Pancreas (tissue), 10 donors: ENCODE measurements around the gene MBOAT2. TPM values are rescaled to one million over a fixed set of nuclear protein-coding genes. Genes with fewer than 3 reads are reported as not detected.

ENCODE experiments used
- ATAC-seq, 4 donors: fragments of 200-7000 bp; cut with Tn5 transposase; one replicate each; pipeline versions ENCODE4 v1.8.0 to v1.9.1; 2020; ENCODE audit warnings: mild to moderate bottlenecking in 4 of 4, moderate library complexity in 4 of 4
- DNase-seq, 6 donors: peaks; one replicate each; pipeline ENCODE4 v3.0.0-alpha.2; 2020
- FAIRE-seq: peaks from 2 replicates; lab custom pipeline; 2012; peaks lifted over from hg19 to GRCh38; lab: Jason Lieb, UNC
- H3K27ac ChIP-seq, 4 donors: fragments of 200-600 bp; sonication (generic); 1 replicate in 3 of 4; 2 replicates in 1 of 4; pipeline versions ENCODE4 v1.5.0 to v1.8.0; 2020
- H3K27me3 ChIP-seq, 4 donors: fragments of 200-600 bp; one replicate each; pipeline ENCODE4 v1.8.0; 2021
- H3K36me3 ChIP-seq, 3 donors: fragments of 200-600 bp; sonication (generic) in 1 of 3; one replicate each; pipeline versions ENCODE4 v1.5.0 to v1.8.0; 2020 to 2021
- H3K4me1 ChIP-seq, 3 donors: fragments of 200-600 bp; one replicate each; pipeline ENCODE4 v1.8.0; 2021
- H3K4me3 ChIP-seq, 4 donors: fragments of 200-600 bp; sonication (generic) in 2 of 4; one replicate each; pipeline versions ENCODE4 v1.5.0 to v1.8.0; 2020 to 2021
- H3K9me3 ChIP-seq, 4 donors: fragments of 200-600 bp; one replicate each; pipeline ENCODE4 v1.8.0; 2021
- WGBS, 2 donors: extraction: QIAGEN DNeasy Blood & Tissue Kit; methylation state at CpG; one replicate each; pipeline ENCODE4 v1.1.7; 2013; 5-methylcytosine and 5-hydroxymethylcytosine counted together
- intact Hi-C, 3 donors: fragments of 100-400 bp; cut with DNase I; formaldehyde crosslinking; loops; one replicate each; pipeline versions ENCODE4 v1.11.1 to v1.14.2; 2022
- polyA plus RNA-seq, 2 donors: library from polyadenylated mRNA; stranded (reverse); fragments of 200-250 nt; gene quantifications; one replicate each; pipeline ENCODE4 v1.2.3, GENCODE V29; 2013
- total RNA-seq, 6 donors: library from RNA; stranded (reverse); fragmentation: NEBNext Ultra II Directional in 4 of 6; extraction: Animal tissue kit (Norgen Biotek cat#: 25700) in 4 of 6; gene quantifications; one replicate each; pipeline versions ENCODE4 v1.2.1 to v1.2.4, GENCODE V29; 2021 to 2023
- TF ChIP-seq, protein P1 (sequence below), 4 donors: fragments of 200-600 bp; sonication (generic) in 3 of 4; IDR thresholded peaks; one replicate each; pipeline versions ENCODE4 v1.5.0 to v1.8.0; 2021; ENCODE audit warnings: antibody characterized with exemption in 4 of 4
- donor health status: healthy with polysubstance abuse.
- donor health status: DM: no; HTN: no; CAD: no; lungs with moderate emphysema.
- donor health status: DM: no; HTN: no; CAD: no.
- donor health status: control.
- donor health status: control.
- donor health status: Bipolar disorder and iron deficiency.
- donor health status: DM: yes; HTN: yes; CAD: no.
- donor health status: DM: no; HTN: no; CAD: no.
- donor health status: DM: no; HTN: no; CAD: no.
- donor health status: DM: yes; HTN: yes; CAD: no.

The MBOAT2 gene
- total and polyA plus RNA-seq, 8 donors: 1.2 to 5.7 (median 2.5) TPM

DNA sequence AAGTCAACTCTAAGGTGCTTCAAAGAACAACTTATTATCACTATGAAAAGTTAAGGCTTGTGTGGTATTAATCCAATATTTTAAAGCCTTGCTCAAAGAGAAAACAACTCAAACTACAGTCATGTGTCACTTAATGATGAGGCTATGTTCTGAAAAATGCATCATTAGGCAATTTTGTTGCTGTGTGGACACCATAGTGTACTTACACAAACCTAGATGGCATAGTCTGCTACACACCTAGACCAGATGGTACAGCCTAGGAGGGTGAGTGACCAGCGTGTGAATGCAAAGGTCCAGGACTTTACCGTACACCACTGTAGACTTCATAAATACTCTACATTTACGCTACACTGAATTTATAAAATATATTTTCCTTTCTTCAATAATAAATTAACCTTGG, 3.0 kb downstream of the MBOAT2 start:
- H3K27me3 ChIP-seq: no peaks in the 10 kb centered on the region
- no peak overlapping the region for H3K27ac ChIP-seq
- no peaks in the 10 kb centered on the region for H3K9me3 ChIP-seq
- H3K4me1 ChIP-seq: peaks cover 0 to 6% (median 5%) of the 10 kb centered on the region in 3 donors
- no peak overlapping the region for H3K4me3 ChIP-seq
- WGBS, 2 donors: 95 to 97% methylated on average over 3 of the region's 3 CpGs
- TF ChIP-seq, protein P1, sequence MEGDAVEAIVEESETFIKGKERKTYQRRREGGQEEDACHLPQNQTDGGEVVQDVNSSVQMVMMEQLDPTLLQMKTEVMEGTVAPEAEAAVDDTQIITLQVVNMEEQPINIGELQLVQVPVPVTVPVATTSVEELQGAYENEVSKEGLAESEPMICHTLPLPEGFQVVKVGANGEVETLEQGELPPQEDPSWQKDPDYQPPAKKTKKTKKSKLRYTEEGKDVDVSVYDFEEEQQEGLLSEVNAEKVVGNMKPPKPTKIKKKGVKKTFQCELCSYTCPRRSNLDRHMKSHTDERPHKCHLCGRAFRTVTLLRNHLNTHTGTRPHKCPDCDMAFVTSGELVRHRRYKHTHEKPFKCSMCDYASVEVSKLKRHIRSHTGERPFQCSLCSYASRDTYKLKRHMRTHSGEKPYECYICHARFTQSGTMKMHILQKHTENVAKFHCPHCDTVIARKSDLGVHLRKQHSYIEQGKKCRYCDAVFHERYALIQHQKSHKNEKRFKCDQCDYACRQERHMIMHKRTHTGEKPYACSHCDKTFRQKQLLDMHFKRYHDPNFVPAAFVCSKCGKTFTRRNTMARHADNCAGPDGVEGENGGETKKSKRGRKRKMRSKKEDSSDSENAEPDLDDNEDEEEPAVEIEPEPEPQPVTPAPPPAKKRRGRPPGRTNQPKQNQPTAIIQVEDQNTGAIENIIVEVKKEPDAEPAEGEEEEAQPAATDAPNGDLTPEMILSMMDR (IDR thresholded peaks at IDR 0.05): no peak
- ATAC-seq (no peak), DNase-seq (no peak), FAIRE-seq (no peak)
- no peaks in the 10 kb centered on the region for H3K36me3 ChIP-seq
- intact Hi-C loops: no loop called here

DNA sequence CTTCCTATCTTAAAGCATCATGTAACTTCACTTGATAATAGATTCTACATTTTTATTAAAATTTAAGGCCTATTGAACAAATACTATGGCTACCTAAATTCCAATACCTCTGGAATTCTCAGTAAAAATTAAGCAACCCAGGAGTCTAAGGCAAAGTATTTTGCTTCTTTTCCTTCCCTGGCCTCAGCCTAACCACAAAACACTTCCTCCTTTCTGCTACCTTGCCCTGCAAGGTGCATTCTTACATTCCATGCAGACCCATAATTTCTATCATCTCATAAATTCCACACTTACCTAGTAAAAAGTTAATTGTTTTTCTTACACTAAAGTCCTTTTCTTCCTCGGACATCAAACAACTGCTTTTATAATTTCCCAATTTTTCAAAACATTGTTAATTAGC, 3.7 kb downstream of the MBOAT2 start:
- DNase-seq: no peak
- intact Hi-C loops: no loop called here
- H3K27ac ChIP-seq: no peak overlapping the region
- no peak for FAIRE-seq
- H3K36me3 ChIP-seq: no peaks in the 10 kb centered on the region
- TF ChIP-seq, protein P1 (IDR thresholded peaks at IDR 0.05): no peak
- peaks cover 0 to 6% (median 5%) of the 10 kb centered on the region in 3 donors for H3K4me1 ChIP-seq
- no peaks in the 10 kb centered on the region for H3K27me3 ChIP-seq
- ATAC-seq: no peak
- H3K4me3 ChIP-seq: no peak overlapping the region
- 50 to 66% methylated on average over 1 of the region's 1 CpG for WGBS, 2 donors
- no peaks in the 10 kb centered on the region for H3K9me3 ChIP-seq

GRCh38 chr2:8999102-8999446, 4.4 kb downstream of the MBOAT2 start:
- ATAC-seq: no peak
- Histone ChIP-seq H3K27me3 (no peaks in the 10 kb centered on the region), H3K27ac (no peak overlapping the region), H3K9me3 (no peaks in the 10 kb centered on the region), H3K4me1 (peaks cover 0 to 6% (median 5%) of the 10 kb centered on the region in 3 donors), H3K36me3 (no peaks in the 10 kb centered on the region), H3K4me3 (no peak overlapping the region)
- FAIRE-seq: no peak
- 76 to 85% methylated on average over 3 of the region's 3 CpGs for WGBS, 2 donors
- TF ChIP-seq, protein P1 (IDR thresholded peaks at IDR 0.05): no peak
- intact Hi-C loops: no loop called here
- DNase-seq: no peak

DNA sequence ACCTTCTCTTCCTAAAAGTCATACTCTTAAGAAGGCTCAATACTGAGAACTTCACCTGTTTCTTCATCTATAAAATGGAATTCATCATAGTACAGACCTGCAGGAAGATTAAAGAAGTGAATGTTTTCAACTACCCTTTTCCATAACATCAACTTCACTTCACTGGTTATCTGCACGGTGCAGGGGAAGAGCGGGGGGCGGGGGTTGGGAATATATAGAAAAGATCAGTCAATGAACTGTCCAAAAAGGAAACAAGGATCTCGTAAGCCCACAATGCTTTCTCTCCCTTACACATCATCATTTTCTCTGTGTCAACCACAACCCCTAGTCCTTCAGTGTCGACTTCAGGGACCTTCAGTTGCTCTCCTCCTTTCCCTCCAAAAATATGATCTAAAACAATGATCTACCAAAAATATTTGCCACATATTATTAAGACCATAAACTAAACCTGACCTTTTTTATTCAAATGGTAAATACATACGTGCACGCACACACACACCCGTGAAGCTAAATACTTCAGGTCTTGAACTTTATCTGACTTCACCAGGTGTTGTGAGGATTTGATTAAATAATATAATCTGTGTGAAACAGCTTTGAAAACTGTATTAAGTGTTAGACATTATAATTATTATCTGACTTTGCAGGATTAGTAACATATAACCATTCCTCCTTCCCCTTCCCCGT, 4.9 kb downstream of the MBOAT2 start:
- no peak for DNase-seq
- Histone ChIP-seq H3K27ac (no peak overlapping the region), H3K4me3 (no peak overlapping the region), H3K9me3 (no peaks in the 10 kb centered on the region), H3K36me3 (no peaks in the 10 kb centered on the region), H3K27me3 (no peaks in the 10 kb centered on the region), H3K4me1 (peaks cover 0 to 6% (median 5%) of the 10 kb centered on the region in 3 donors)
- no peak for FAIRE-seq
- no peak for ATAC-seq
- whole genome bisulfite sequencing, 2 donors: 80 to 82% methylated on average over 9 of the region's 9 CpGs
- intact Hi-C loops: no loop called here
- TF ChIP-seq, protein P1 (IDR thresholded peaks at IDR 0.05): no peak

GRCh38 chr2:8997631-8998030, 5.9 kb downstream of the MBOAT2 start:
- H3K36me3 ChIP-seq: no peaks in the 10 kb centered on the region
- no peaks in the 10 kb centered on the region for H3K27me3 ChIP-seq
- intact Hi-C loops: no loop called here
- DNase-seq (no peak), FAIRE-seq (no peak), ATAC-seq (no peak)
- H3K9me3 ChIP-seq: no peaks in the 10 kb centered on the region
- WGBS, 2 donors: 60 to 63% methylated on average over 2 of the region's 2 CpGs
- H3K4me1 ChIP-seq: peaks cover 0 to under 1% (median 0%) of the 10 kb centered on the region in 3 donors
- TF ChIP-seq, protein P1 (IDR thresholded peaks at IDR 0.05): no peak
- no peak overlapping the region for H3K4me3 ChIP-seq
- H3K27ac ChIP-seq: no peak overlapping the region
